Measurements from ENCODE around the gene SLC48A1. TPM values are rescaled to one million over a fixed set of nuclear protein-coding genes. Genes with fewer than 3 reads are reported as not detected.

SLC48A1 gene
- polyA plus RNA-seq, 1 donor from 2014 or later: 8.0 TPM

DNA sequence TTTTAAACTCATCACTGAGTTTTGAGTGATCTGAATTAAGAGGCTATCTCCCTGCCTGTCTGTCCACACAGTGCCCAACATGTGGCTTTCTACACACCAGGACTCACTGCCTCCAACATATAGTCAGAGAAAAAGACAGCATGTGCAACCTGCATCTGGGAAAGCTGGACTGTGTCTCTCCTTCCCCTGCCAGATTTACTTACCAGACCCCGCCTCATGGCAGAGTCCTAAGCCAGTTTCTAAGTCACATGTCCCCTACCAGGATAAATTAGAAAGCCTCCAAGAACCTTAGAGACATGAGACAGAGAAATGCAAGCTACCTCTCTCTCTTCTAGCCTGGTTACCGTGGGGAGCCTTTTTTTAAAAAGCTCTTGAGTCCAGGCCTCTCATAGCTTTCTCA is 49.4 kb downstream of the SLC48A1 start:
- Histone ChIP-seq H3K79me2 (replicated peaks; ENCODE audit: insufficient read depth, low read length) (peaks cover 13% of the 10 kb centered on the region), H2AFZ (ENCODE audit: low read depth, low read length) (no peak overlapping the region), H3K4me3 (ENCODE audit: low read length) (no peak overlapping the region), H3K36me3 (ENCODE audit: insufficient read depth, low read length) (no peaks in the 10 kb centered on the region), H3K27me3 (ENCODE audit: insufficient read depth, low read depth, low read length) (no peaks in the 10 kb centered on the region), H3K9me2 (ENCODE audit: insufficient read depth, low read length) (no peaks in the 10 kb centered on the region), H4K20me1 (ENCODE audit: insufficient read depth) (no peaks in the 10 kb centered on the region), H3F3A (ENCODE audit: insufficient read depth, low read length, poor library complexity, severe bottlenecking) (no peaks in the 10 kb centered on the region), H3K27ac (ENCODE audit: low read length) (no peak overlapping the region), H3K4me2 (ENCODE audit: low read length) (no peak overlapping the region), H3K9me3 (ENCODE audit: low read length) (no peaks in the 10 kb centered on the region), H3K9ac (ENCODE audit: low read length) (no peak overlapping the region)
- TF ChIP-seq, protein P1, sequence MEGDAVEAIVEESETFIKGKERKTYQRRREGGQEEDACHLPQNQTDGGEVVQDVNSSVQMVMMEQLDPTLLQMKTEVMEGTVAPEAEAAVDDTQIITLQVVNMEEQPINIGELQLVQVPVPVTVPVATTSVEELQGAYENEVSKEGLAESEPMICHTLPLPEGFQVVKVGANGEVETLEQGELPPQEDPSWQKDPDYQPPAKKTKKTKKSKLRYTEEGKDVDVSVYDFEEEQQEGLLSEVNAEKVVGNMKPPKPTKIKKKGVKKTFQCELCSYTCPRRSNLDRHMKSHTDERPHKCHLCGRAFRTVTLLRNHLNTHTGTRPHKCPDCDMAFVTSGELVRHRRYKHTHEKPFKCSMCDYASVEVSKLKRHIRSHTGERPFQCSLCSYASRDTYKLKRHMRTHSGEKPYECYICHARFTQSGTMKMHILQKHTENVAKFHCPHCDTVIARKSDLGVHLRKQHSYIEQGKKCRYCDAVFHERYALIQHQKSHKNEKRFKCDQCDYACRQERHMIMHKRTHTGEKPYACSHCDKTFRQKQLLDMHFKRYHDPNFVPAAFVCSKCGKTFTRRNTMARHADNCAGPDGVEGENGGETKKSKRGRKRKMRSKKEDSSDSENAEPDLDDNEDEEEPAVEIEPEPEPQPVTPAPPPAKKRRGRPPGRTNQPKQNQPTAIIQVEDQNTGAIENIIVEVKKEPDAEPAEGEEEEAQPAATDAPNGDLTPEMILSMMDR (IDR thresholded peaks at IDR 0.05; ENCODE audit: poor library complexity, severe bottlenecking): no peak
- TF ChIP-seq POLR2AphosphoS5 (IDR thresholded peaks at IDR 0.05): no peak
- no peak for TF ChIP-seq RAD21 (conservative IDR thresholded peaks at IDR 0.05)
- no peak for TF ChIP-seq EZH2 (IDR thresholded peaks at IDR 0.05; ENCODE audit: borderline replicate concordance, insufficient read depth, low read length, poor library complexity, severe bottlenecking)
- TF ChIP-seq EP300 (conservative IDR thresholded peaks at IDR 0.05; ENCODE audit: poor library complexity, severe bottlenecking): no peak
- TF ChIP-seq SMC3 (conservative IDR thresholded peaks at IDR 0.05; ENCODE audit: poor library complexity): no peak
- TF ChIP-seq, protein P2, sequence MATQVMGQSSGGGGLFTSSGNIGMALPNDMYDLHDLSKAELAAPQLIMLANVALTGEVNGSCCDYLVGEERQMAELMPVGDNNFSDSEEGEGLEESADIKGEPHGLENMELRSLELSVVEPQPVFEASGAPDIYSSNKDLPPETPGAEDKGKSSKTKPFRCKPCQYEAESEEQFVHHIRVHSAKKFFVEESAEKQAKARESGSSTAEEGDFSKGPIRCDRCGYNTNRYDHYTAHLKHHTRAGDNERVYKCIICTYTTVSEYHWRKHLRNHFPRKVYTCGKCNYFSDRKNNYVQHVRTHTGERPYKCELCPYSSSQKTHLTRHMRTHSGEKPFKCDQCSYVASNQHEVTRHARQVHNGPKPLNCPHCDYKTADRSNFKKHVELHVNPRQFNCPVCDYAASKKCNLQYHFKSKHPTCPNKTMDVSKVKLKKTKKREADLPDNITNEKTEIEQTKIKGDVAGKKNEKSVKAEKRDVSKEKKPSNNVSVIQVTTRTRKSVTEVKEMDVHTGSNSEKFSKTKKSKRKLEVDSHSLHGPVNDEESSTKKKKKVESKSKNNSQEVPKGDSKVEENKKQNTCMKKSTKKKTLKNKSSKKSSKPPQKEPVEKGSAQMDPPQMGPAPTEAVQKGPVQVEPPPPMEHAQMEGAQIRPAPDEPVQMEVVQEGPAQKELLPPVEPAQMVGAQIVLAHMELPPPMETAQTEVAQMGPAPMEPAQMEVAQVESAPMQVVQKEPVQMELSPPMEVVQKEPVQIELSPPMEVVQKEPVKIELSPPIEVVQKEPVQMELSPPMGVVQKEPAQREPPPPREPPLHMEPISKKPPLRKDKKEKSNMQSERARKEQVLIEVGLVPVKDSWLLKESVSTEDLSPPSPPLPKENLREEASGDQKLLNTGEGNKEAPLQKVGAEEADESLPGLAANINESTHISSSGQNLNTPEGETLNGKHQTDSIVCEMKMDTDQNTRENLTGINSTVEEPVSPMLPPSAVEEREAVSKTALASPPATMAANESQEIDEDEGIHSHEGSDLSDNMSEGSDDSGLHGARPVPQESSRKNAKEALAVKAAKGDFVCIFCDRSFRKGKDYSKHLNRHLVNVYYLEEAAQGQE (IDR thresholded peaks at IDR 0.05; ENCODE audit: borderline replicate concordance): no peak
- no peak for TF ChIP-seq TAF1 (IDR thresholded peaks at IDR 0.05; ENCODE audit: low read depth)
- TF ChIP-seq MXI1 (conservative IDR thresholded peaks at IDR 0.05; ENCODE audit: poor library complexity, severe bottlenecking): no peak

DNA sequence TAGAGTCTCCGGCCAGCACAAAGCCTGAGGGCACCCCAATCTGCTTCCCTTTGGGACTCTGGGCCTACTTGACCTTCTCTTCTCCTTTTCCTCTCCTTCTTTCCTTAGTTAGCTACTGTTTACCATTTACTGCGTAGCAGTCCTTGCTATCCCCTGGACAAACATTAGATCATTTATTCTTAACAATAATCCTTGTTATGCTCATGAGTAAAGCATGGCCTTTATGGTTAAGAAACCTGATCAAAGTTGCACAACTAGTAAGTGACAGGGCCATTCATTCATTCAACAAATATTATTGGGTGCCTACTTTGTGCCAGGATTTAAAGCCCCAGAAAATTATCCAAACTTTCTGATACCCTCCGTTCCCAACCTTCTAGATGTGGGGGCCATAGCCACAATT is 49.8 kb downstream of the SLC48A1 start:
- Histone ChIP-seq H4K20me1 (ENCODE audit: insufficient read depth) (no peaks in the 10 kb centered on the region), H3K79me2 (replicated peaks; ENCODE audit: insufficient read depth, low read length) (peaks cover 13% of the 10 kb centered on the region), H3F3A (ENCODE audit: insufficient read depth, low read length, poor library complexity, severe bottlenecking) (no peaks in the 10 kb centered on the region), H3K9ac (ENCODE audit: low read length) (no peak overlapping the region), H2AFZ (ENCODE audit: low read depth, low read length) (no peak overlapping the region), H3K27ac (ENCODE audit: low read length) (no peak overlapping the region), H3K4me3 (ENCODE audit: low read length) (no peak overlapping the region), H3K9me3 (ENCODE audit: low read length) (no peaks in the 10 kb centered on the region), H3K36me3 (ENCODE audit: insufficient read depth, low read length) (no peaks in the 10 kb centered on the region), H3K4me2 (ENCODE audit: low read length) (no peak overlapping the region), H3K9me2 (ENCODE audit: insufficient read depth, low read length) (no peaks in the 10 kb centered on the region), H3K27me3 (ENCODE audit: insufficient read depth, low read depth, low read length) (no peaks in the 10 kb centered on the region)
- TF ChIP-seq POLR2AphosphoS5 (IDR thresholded peaks at IDR 0.05) (no peak), EZH2 (IDR thresholded peaks at IDR 0.05; ENCODE audit: borderline replicate concordance, insufficient read depth, low read length, poor library complexity, severe bottlenecking) (no peak), EP300 (conservative IDR thresholded peaks at IDR 0.05; ENCODE audit: poor library complexity, severe bottlenecking) (no peak), TAF1 (IDR thresholded peaks at IDR 0.05; ENCODE audit: low read depth) (no peak), RAD21 (conservative IDR thresholded peaks at IDR 0.05) (no peak), MXI1 (conservative IDR thresholded peaks at IDR 0.05; ENCODE audit: poor library complexity, severe bottlenecking) (no peak), SMC3 (conservative IDR thresholded peaks at IDR 0.05; ENCODE audit: poor library complexity) (no peak)
- TF ChIP-seq, protein P1 (IDR thresholded peaks at IDR 0.05; ENCODE audit: poor library complexity, severe bottlenecking): no peak
- TF ChIP-seq, protein P2 (IDR thresholded peaks at IDR 0.05; ENCODE audit: borderline replicate concordance): no peak
